Measurements from ENCODE around the gene XKR8.
"Not testable (repeated sequence)": the region's sequence is repeated elsewhere in the genome, so short reads cannot be mapped to it uniquely, and the experiment has no call there.

XKR8 gene

DNA sequence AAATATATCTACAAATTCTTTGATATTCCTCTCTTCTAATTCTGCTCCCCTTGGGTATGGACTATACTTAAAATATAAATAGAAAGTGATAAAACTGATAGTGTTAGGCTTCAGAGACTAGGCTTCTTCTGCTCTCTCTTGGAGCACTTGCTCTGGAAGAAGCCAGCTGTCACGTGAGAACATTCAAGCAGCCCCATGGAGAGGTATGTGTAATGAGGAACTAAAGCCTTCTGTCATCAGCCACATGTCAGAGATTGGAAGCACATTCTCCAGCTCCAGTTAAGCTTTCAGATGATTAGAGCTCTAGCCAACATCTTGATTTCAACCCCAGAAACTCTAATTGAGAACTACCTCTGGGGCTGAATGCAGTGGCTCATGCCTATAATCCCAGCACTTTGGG, 34.3 kb downstream of the XKR8 start:
- DNase-seq: no peak

- not testable (repeated sequence) for DNase-seq
Observed at GRCh38 chr1:27994526-27994925, 34.8 kb downstream of the XKR8 start.

DNA sequence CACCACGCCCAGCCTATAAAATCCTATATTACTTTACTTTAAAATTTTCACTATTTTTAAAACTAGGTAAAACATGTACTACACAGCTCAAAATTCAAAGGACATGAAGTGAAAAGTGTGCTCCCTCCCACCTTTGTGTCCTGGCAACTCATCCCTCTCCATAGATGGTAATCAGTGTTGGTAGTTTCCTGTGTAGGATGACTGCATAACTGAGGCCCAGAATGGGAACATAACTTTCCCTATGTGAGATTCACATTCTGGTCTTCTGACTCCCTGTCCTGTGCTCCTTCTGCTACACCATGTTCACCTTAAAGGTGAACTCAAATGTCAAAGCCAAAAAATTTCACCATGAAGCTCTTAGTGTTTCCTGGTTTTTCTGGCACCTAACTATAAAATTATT, 39.3 kb downstream of the XKR8 start:
- DNase-seq: no peak

DNA sequence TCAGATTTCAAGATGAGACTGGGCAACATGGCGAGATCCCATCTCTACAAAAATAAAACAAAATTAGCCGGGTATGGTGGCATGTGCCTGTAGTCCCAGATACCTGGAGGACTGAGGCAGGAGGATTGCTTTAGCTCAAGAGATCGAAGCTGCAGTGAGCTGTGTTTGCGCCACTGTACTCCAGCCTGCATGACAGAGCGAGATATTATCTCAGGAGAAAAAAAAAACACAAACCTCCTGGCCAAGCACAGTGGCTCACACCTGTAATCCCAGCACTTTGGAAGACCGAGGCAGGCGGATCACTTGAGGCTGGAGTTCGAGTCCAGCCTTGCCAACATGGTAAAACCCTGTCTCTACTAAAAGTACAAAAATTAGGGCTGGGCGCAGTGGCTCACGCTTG, 42.8 kb downstream of the XKR8 start:
- no peak for DNase-seq

GRCh38 chr1:28003117-28003516, 43.3 kb downstream of the XKR8 start:
- not testable (repeated sequence) for DNase-seq

DNA sequence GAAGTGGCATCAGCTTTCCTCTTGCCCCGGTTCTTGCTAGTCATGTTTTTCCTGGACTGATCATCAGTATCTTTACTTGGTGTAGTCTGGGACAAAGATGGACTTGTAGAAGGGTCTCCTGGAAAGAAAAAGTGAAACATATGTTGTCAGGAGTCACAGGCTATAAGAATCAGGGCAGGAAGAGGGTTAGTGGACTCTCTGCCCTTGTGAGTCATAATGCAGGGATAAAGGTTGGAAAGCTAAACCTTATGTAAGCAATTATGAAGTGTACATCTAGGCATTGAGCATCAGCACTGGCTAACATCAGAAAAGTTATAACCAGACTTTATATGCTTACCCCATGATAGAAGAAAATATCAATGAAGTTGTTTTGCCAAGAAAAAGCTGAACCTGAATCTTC, 51.2 kb downstream of the XKR8 start:
- no peak for DNase-seq
